ENCODE measurements around the gene C1QTNF2. TPM values are rescaled to one million over a fixed set of nuclear protein-coding genes. Genes with fewer than 3 reads are reported as not detected.

The C1QTNF2 gene
- total and polyA plus RNA-seq, 4 donors, result 0.62 to 3.0 (median 1.6) TPM

DNA sequence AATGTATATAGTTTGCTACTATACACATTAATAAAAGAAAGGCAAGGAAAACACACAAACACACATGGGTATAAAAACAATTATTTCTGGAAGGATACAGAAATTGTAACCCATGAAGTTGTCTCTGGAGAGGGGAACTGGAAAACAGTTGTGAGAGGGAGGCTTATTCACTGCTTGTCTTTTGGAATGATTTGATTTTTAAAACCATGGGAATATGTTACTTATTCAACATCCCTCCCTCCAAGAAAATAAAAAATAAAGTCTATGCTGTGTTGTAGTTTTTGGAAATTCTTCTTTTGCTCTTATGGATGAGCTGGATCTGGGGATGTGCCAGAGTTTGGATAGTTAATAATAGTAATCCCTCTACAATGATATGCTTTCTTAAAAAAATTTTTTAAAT is 6.0 kb upstream of the C1QTNF2 start:
- H3K9ac ChIP-seq (ENCODE audit: insufficient read depth in 1 of 2, low read length in 2 of 2), result no peak overlapping the region
- TF ChIP-seq, protein P1, sequence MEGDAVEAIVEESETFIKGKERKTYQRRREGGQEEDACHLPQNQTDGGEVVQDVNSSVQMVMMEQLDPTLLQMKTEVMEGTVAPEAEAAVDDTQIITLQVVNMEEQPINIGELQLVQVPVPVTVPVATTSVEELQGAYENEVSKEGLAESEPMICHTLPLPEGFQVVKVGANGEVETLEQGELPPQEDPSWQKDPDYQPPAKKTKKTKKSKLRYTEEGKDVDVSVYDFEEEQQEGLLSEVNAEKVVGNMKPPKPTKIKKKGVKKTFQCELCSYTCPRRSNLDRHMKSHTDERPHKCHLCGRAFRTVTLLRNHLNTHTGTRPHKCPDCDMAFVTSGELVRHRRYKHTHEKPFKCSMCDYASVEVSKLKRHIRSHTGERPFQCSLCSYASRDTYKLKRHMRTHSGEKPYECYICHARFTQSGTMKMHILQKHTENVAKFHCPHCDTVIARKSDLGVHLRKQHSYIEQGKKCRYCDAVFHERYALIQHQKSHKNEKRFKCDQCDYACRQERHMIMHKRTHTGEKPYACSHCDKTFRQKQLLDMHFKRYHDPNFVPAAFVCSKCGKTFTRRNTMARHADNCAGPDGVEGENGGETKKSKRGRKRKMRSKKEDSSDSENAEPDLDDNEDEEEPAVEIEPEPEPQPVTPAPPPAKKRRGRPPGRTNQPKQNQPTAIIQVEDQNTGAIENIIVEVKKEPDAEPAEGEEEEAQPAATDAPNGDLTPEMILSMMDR (IDR thresholded peaks at IDR 0.05; ENCODE audit: control extremely low read depth, extremely low read depth), result no peak
- no peaks in the 10 kb centered on the region for H3K36me3 ChIP-seq (ENCODE audit: control insufficient read depth in 4 of 4, insufficient read depth in 4 of 4, low read length in 4 of 4)
- ATAC-seq (ENCODE audit: insufficient read depth, low FRiP score) (no peak), DNase-seq (no peak)
- H3K27me3 ChIP-seq (ENCODE audit: control insufficient read depth in 3 of 3, insufficient read depth in 3 of 3, low read length in 2 of 3), result peaks cover 0 to 8% (median 6%) of the 10 kb centered on the region in 3 donors
- H3K27ac ChIP-seq (ENCODE audit: low read depth in 1 of 2, low read length in 1 of 2), result no peak overlapping the region
- peaks cover 0 to 3% (median 0%) of the 10 kb centered on the region in 5 donors for H3K4me1 ChIP-seq (ENCODE audit: control insufficient read depth in 5 of 5, insufficient read depth in 5 of 5, low read length in 5 of 5)
- H3K4me3 ChIP-seq, result no peak overlapping the region
- no peaks in the 10 kb centered on the region for H3K9me3 ChIP-seq (ENCODE audit: control insufficient read depth in 4 of 4, insufficient read depth in 3 of 4, low read length in 3 of 4)

DNA sequence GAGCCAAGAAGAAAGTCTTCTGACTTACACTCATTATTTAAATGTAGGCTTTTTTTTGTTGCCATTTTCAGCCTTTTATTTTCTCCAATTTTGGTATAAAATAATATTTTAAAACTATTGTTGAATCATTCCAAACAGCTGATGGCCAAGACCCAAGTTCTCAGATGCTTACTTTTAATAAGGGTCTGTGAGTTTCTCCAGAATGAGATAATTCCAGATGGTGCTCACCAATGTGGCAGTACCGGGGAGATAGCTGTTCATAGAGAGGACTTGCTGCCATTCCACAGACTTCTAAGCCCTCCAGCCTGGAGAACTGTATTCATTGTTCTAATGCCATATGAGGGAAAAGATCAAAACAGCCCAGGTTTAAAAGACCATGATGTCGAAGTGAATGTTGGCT is 5.3 kb upstream of the C1QTNF2 start:
- Histone ChIP-seq H3K4me3 (no peak overlapping the region), H3K27me3 (ENCODE audit: control insufficient read depth in 3 of 3, insufficient read depth in 3 of 3, low read length in 2 of 3) (peaks cover 0 to 8% (median 8%) of the 10 kb centered on the region in 3 donors), H3K27ac (ENCODE audit: low read depth in 1 of 2, low read length in 1 of 2) (no peak overlapping the region), H3K36me3 (ENCODE audit: control insufficient read depth in 4 of 4, insufficient read depth in 4 of 4, low read length in 4 of 4) (no peaks in the 10 kb centered on the region), H3K9ac (ENCODE audit: insufficient read depth in 1 of 2, low read length in 2 of 2) (no peak overlapping the region), H3K9me3 (ENCODE audit: control insufficient read depth in 4 of 4, insufficient read depth in 3 of 4, low read length in 3 of 4) (no peaks in the 10 kb centered on the region), H3K4me1 (ENCODE audit: control insufficient read depth in 5 of 5, insufficient read depth in 5 of 5, low read length in 5 of 5) (peaks cover 0 to 5% (median 0%) of the 10 kb centered on the region in 5 donors)
- WGBS, 2 donors, result 84 to 94% methylated on average over 2 of the region's 2 CpGs
- DNase-seq, result no peak
- no peak for ATAC-seq (ENCODE audit: insufficient read depth, low FRiP score)
- TF ChIP-seq, protein P1 (IDR thresholded peaks at IDR 0.05; ENCODE audit: control extremely low read depth, extremely low read depth), result no peak

DNA sequence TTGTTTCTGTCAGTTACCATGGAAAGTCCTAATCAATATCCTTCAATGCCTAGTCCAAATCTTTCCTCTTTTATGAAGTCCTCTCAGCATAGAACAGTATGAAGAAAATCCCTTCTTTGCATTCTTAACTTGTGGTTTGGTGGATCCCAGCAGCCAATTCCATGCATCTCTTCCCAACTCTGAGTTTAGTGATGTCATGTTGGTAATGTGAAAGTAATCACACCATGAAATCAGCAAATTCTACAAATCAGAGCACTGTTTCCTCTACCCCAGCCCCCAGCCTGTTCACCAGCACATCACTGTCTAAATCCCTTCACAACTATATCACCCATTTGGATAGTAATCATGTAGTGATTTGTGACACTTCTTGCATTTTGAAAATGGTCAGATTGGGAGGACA is 4.7 kb upstream of the C1QTNF2 start:
- DNase-seq (no peak), ATAC-seq (ENCODE audit: insufficient read depth, low FRiP score) (no peak)
- H3K36me3 ChIP-seq (ENCODE audit: control insufficient read depth in 4 of 4, insufficient read depth in 4 of 4, low read length in 4 of 4), result no peaks in the 10 kb centered on the region
- peaks cover 0 to 6% (median 0%) of the 10 kb centered on the region in 5 donors for H3K4me1 ChIP-seq (ENCODE audit: control insufficient read depth in 5 of 5, insufficient read depth in 5 of 5, low read length in 5 of 5)
- H3K27ac ChIP-seq (ENCODE audit: low read depth in 1 of 2, low read length in 1 of 2), result no peak overlapping the region
- H3K27me3 ChIP-seq (ENCODE audit: control insufficient read depth in 3 of 3, insufficient read depth in 3 of 3, low read length in 2 of 3), result peaks cover 0 to 10% (median 8%) of the 10 kb centered on the region in 3 donors
- H3K9me3 ChIP-seq (ENCODE audit: control insufficient read depth in 4 of 4, insufficient read depth in 3 of 4, low read length in 3 of 4), result no peaks in the 10 kb centered on the region
- no peak overlapping the region for H3K4me3 ChIP-seq
- TF ChIP-seq, protein P1 (IDR thresholded peaks at IDR 0.05; ENCODE audit: control extremely low read depth, extremely low read depth), result no peak
- no peak overlapping the region for H3K9ac ChIP-seq (ENCODE audit: insufficient read depth in 1 of 2, low read length in 2 of 2)

DNA sequence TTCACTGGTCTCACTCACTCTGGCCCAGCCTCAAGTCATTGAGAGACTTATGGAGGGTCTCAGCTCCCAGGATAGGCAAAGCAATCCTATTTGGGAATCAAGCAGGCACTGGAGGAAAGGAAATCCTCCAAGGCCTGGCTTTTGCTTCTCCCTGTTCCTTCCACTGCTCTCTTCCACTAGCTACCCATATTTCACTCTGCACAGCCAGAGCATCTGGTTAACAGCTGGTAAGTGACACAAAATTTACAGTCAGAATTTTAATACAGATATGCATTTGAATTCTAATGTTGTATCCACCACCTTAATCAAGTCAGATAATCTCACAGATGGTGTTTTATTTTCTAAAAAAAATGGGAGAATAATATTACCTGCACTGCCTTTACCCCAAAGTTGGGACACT is 868 bp upstream of the C1QTNF2 start:
- ATAC-seq (ENCODE audit: insufficient read depth, low FRiP score) (no peak), DNase-seq (no peak)
- no peaks in the 10 kb centered on the region for H3K9me3 ChIP-seq (ENCODE audit: control insufficient read depth in 4 of 4, insufficient read depth in 3 of 4, low read length in 3 of 4)
- TF ChIP-seq, protein P1 (IDR thresholded peaks at IDR 0.05; ENCODE audit: control extremely low read depth, extremely low read depth), result no peak
- H3K27me3 ChIP-seq (ENCODE audit: control insufficient read depth in 3 of 3, insufficient read depth in 3 of 3, low read length in 2 of 3), result peaks cover 0 to 10% (median 8%) of the 10 kb centered on the region in 3 donors
- H3K4me3 ChIP-seq, result no peak overlapping the region
- peaks cover 0 to 5% (median 0%) of the 10 kb centered on the region in 5 donors for H3K4me1 ChIP-seq (ENCODE audit: control insufficient read depth in 5 of 5, insufficient read depth in 5 of 5, low read length in 5 of 5)
- H3K27ac ChIP-seq (ENCODE audit: low read depth in 1 of 2, low read length in 1 of 2), result no peak overlapping the region
- H3K36me3 ChIP-seq (ENCODE audit: control insufficient read depth in 4 of 4, insufficient read depth in 4 of 4, low read length in 4 of 4), result no peaks in the 10 kb centered on the region
- no peak overlapping the region for H3K9ac ChIP-seq (ENCODE audit: insufficient read depth in 1 of 2, low read length in 2 of 2)

Data from lung (tissue), 12 donors.